Neural cell (in vitro differentiated cells): ENCODE data around the gene SLC15A2. TPM values are rescaled to one million over a fixed set of nuclear protein-coding genes. Genes with fewer than 3 reads are reported as not detected.

ENCODE experiments used
- H2AFZ ChIP-seq: fragments of 200-600, 300-800 bp; sonication (generic), shearing (Covaris generic); 2 replicates; pipeline ENCODE4 v1.6.0; 2014; ENCODE audit warnings: low read depth, mild to moderate bottlenecking, antibody characterized with exemption, low read length, moderate library complexity
- H3F3A ChIP-seq: fragments of 200-600 bp; shearing (Covaris generic); 2 replicates; pipeline ENCODE4 v1.6.1; 2016; ENCODE audit warnings: mild to moderate bottlenecking, moderate library complexity, mixed read lengths, antibody characterized with exemption, low read length; ENCODE audit not compliant: insufficient read depth, poor library complexity, severe bottlenecking
- H3K27ac ChIP-seq: fragments of 200-600, 300-800 bp; sonication (generic), shearing (Covaris generic); 2 replicates; pipeline ENCODE4 v1.5.1; 2014; ENCODE audit warnings: mild to moderate bottlenecking, low read length, moderate library complexity
- H3K27me3 ChIP-seq: fragments of 300-800, 200-600 bp; sonication (generic), shearing (Covaris generic); 2 replicates; pipeline ENCODE4 v1.6.0; 2014; ENCODE audit warnings: mild to moderate bottlenecking, low read depth, low read length, moderate library complexity; ENCODE audit not compliant: insufficient read depth
- H3K36me3 ChIP-seq: fragments of 300-800, 200-600 bp; sonication (generic), shearing (Covaris generic); 2 replicates; pipeline ENCODE4 v1.5.1; 2014; ENCODE audit warnings: mild to moderate bottlenecking, antibody characterized with exemption, low read length, moderate library complexity; ENCODE audit not compliant: insufficient read depth
- H3K4me2 ChIP-seq: fragments of 300-800, 200-600 bp; sonication (generic), shearing (Covaris generic); 2 replicates; pipeline ENCODE4 v1.6.0; 2014; ENCODE audit warnings: mild to moderate bottlenecking, low read length
- H3K4me3 ChIP-seq: fragments of 300-800, 200-600 bp; sonication (generic), shearing (Covaris generic); 2 replicates; pipeline ENCODE4 v1.5.1; 2014; ENCODE audit warnings: mild to moderate bottlenecking, low read length, moderate library complexity
- H3K79me2 ChIP-seq: fragments of 200-600 bp; shearing (Covaris generic); replicated peaks from 2 replicates; pipeline ENCODE4 v1.6.0; 2014; ENCODE audit warnings: mild to moderate bottlenecking, low read length, moderate library complexity; ENCODE audit not compliant: insufficient read depth
- H3K9ac ChIP-seq: fragments of 300-800, 200-600 bp; sonication (generic), shearing (Covaris generic); 2 replicates; pipeline ENCODE4 v1.6.1; 2016; ENCODE audit warnings: mild to moderate bottlenecking, low read length, mixed read lengths
- H3K9me2 ChIP-seq: fragments of 200-600 bp; shearing (Covaris generic); 2 replicates; pipeline ENCODE4 v1.6.1; 2016; ENCODE audit warnings: mild to moderate bottlenecking, low read length, mixed read lengths; ENCODE audit not compliant: insufficient read depth
- H3K9me3 ChIP-seq: fragments of 200-600, 300-800 bp; sonication (generic), shearing (Covaris generic); 2 replicates; pipeline ENCODE4 v1.6.1; 2016; ENCODE audit warnings: mild to moderate bottlenecking, mixed run types, low read length, moderate library complexity, mixed read lengths
- H4K20me1 ChIP-seq: fragments of 200-600 bp; shearing (Covaris generic); 2 replicates; pipeline ENCODE4 v1.6.1; 2016; ENCODE audit warnings: mild to moderate bottlenecking, mixed run types; ENCODE audit not compliant: insufficient read depth
- CTCF ChIP-seq: fragments of 450-650 bp; IDR thresholded peaks from 2 replicates; pipeline ENCODE4 v1.5.1; 2014; ENCODE audit warnings: antibody characterized with exemption, mild to moderate bottlenecking, moderate library complexity; ENCODE audit not compliant: poor library complexity, severe bottlenecking
- EP300 ChIP-seq: fragments of 450-650 bp; conservative IDR thresholded peaks from 2 replicates; pipeline ENCODE4 v1.6.1; 2014; ENCODE audit warnings: antibody characterized with exemption, mild to moderate bottlenecking, moderate library complexity; ENCODE audit not compliant: poor library complexity, severe bottlenecking
- MXI1 ChIP-seq: fragments of 450-650 bp; conservative IDR thresholded peaks from 2 replicates; pipeline ENCODE4 v1.6.1; 2014; ENCODE audit warnings: antibody characterized with exemption, mild to moderate bottlenecking; ENCODE audit not compliant: poor library complexity, severe bottlenecking
- POLR2AphosphoS5 ChIP-seq: IDR thresholded peaks from 2 replicates; pipeline ENCODE4 v1.6.1; 2012
- RAD21 ChIP-seq: fragments of 450-650 bp; conservative IDR thresholded peaks from 2 replicates; pipeline ENCODE4 v1.6.1; 2014; ENCODE audit warnings: antibody characterized with exemption, mild to moderate bottlenecking, moderate library complexity
- REST ChIP-seq: IDR thresholded peaks from 2 replicates; pipeline ENCODE4 v1.6.1; 2012; ENCODE audit warnings: borderline replicate concordance
- SMC3 ChIP-seq: fragments of 450-650 bp; conservative IDR thresholded peaks from 2 replicates; pipeline ENCODE4 v1.6.1; 2014; ENCODE audit warnings: antibody characterized with exemption, mild to moderate bottlenecking, moderate library complexity; ENCODE audit not compliant: poor library complexity
- TAF1 ChIP-seq: IDR thresholded peaks from 2 replicates; pipeline ENCODE4 v1.6.1; 2012; ENCODE audit warnings: low read depth
- polyA plus RNA-seq: library from polyadenylated mRNA; depleted of rRNA; stranded (reverse); fragments of >200 nt; gene quantifications from 2 replicates; pipeline ENCODE4 v1.2.3, GENCODE V29; 2014

SLC15A2 gene
- polyA plus RNA-seq, 1 donor from 2014 or later, result 1.6 TPM

GRCh38 chr3:121943431-121943830 lies 49.2 kb downstream of the SLC15A2 start:
- Histone ChIP-seq H4K20me1 (no peaks in the 10 kb centered on the region), H3K27ac (no peak overlapping the region), H3K27me3 (no peaks in the 10 kb centered on the region), H3F3A (no peaks in the 10 kb centered on the region), H3K9me3 (no peaks in the 10 kb centered on the region), H3K4me2 (no peak overlapping the region), H3K9me2 (no peaks in the 10 kb centered on the region), H2AFZ (no peak overlapping the region), H3K79me2 (no peaks in the 10 kb centered on the region), H3K4me3 (no peak overlapping the region), H3K9ac (no peak overlapping the region), H3K36me3 (no peaks in the 10 kb centered on the region)
- TF ChIP-seq TAF1 (no peak), EP300 (no peak), POLR2AphosphoS5 (no peak), SMC3 (no peak), REST (no peak)

GRCh38 chr3:121948641-121949040 lies 54.4 kb downstream of the SLC15A2 start:
- no peak overlapping the region for H3K27ac ChIP-seq
- H3K79me2 ChIP-seq, result no peaks in the 10 kb centered on the region
- H3K36me3 ChIP-seq, result no peaks in the 10 kb centered on the region
- no peak overlapping the region for H2AFZ ChIP-seq
- no peak overlapping the region for H3K4me3 ChIP-seq
- TF ChIP-seq POLR2AphosphoS5 (no peak), MXI1 (no peak), REST (no peak), EP300 (no peak), RAD21 (no peak), TAF1 (no peak), CTCF (no peak)
- H3F3A ChIP-seq, result no peaks in the 10 kb centered on the region
- no peaks in the 10 kb centered on the region for H3K27me3 ChIP-seq
- no peaks in the 10 kb centered on the region for H3K9me2 ChIP-seq
- no peaks in the 10 kb centered on the region for H4K20me1 ChIP-seq
- no peak overlapping the region for H3K9ac ChIP-seq
- no peaks in the 10 kb centered on the region for H3K9me3 ChIP-seq
- H3K4me2 ChIP-seq, result no peak overlapping the region
